ENCODE data around the gene KRTAP4-3. TPM values are rescaled to one million over a fixed set of nuclear protein-coding genes. Genes with fewer than 3 reads are reported as not detected.

KRTAP4-3 gene
- total and polyA plus RNA-seq, 2 of the 13 experiments (the other 11 are each of a cell fraction or from before 2014, with no cell fraction given): not detected

GRCh38 chr17:41144846-41145245 lies 23.2 kb downstream of the KRTAP4-3 start:
- CTCF ChIA-PET (ENCODE audit: low intra/inter-chr PET ratio, low total read pairs): no interaction called here
- H3K79me2 ChIP-seq (ENCODE audit: insufficient read depth, low read length): no peaks in the 10 kb centered on the region
- no peak overlapping the region for H3K4me3 ChIP-seq (replicated peaks in 1 of 3; ENCODE audit: insufficient read depth in 1 of 3, low read depth in 2 of 3, low read length in 3 of 3)
- no peak overlapping the region for H3K27ac ChIP-seq (ENCODE audit: extremely low read length, insufficient read depth, low read length)
- in situ Hi-C loops (cut with HindIII; ENCODE audit: extremely low pct_ligation_motif_present, low pct_unique_long_range_greater_than_20kb) (no loop called here), intact Hi-C loops (cut with micrococcal nuclease; ENCODE audit: unreplicated experiment) (no loop called here)
- no peak overlapping the region for H3K9ac ChIP-seq (ENCODE audit: insufficient read depth, low read depth, low read length)
- H3K36me3 ChIP-seq (replicated peaks in 1 of 2; ENCODE audit: control insufficient read depth in 1 of 2, insufficient read depth in 2 of 2, low read length in 2 of 2): no peaks in the 10 kb centered on the region
- no peaks in the 10 kb centered on the region for H3K27me3 ChIP-seq (ENCODE audit: control insufficient read depth in 1 of 2, insufficient read depth in 2 of 2, low read length in 2 of 2)
- H4K20me1 ChIP-seq (ENCODE audit: insufficient read depth, low read length): no peaks in the 10 kb centered on the region
- no peak for TF ChIP-seq ZNF512B (CRISPR knock-in tag; IDR thresholded peaks at IDR 0.05; ENCODE audit: borderline replicate concordance)
- peak; percentile 81; the same call in 1 of the 2 replicates for TF ChIP-seq U2AF2 (IDR thresholded peaks at IDR 0.05; ENCODE audit: low read depth, low read length)
- TF ChIP-seq TMF1 (CRISPR knock-in tag; IDR thresholded peaks at IDR 0.05; ENCODE audit: low read depth): no peak
- TF ChIP-seq FOXJ3 (CRISPR knock-in tag; IDR thresholded peaks at IDR 0.05; ENCODE audit: borderline replicate concordance): no peak
- peak; percentile 20 for TF ChIP-seq HNRNPK (IDR thresholded peaks at IDR 0.05; ENCODE audit: low read depth, low read length, poor library complexity, severe bottlenecking)
- TF ChIP-seq MXI1 (IDR thresholded peaks at IDR 0.05; ENCODE audit: borderline replicate concordance, low read depth, low read length): no peak
- TF ChIP-seq ZFP36L1 (CRISPR knock-in tag; IDR thresholded peaks at IDR 0.05): no peak
- no peak for TF ChIP-seq ZNF784 (CRISPR knock-in tag; IDR thresholded peaks at IDR 0.05; ENCODE audit: borderline replicate concordance)
- ATAC-seq: no peak
- no peak for DNase-seq (ENCODE audit: low spot score)
- no peak overlapping the region for H3K4me2 ChIP-seq (ENCODE audit: low read depth, low read length)
- BruUV-seq (replicated peaks): no TSS peak
- 5% methylated on average over 1 of the region's 1 CpG for WGBS (ENCODE audit: low lambda C conversion rate)
- H2AFZ ChIP-seq (ENCODE audit: low read length): no peak overlapping the region
- POLR2A ChIA-PET: no interaction called here
- H3K4me1 ChIP-seq (ENCODE audit: insufficient read depth, low read length): no peaks in the 10 kb centered on the region
- peaks cover 40% of the 10 kb centered on the region for H3K9me3 ChIP-seq (ENCODE audit: low read length)
- no peak for FAIRE-seq

Measured in HepG2 (cell line).